ENCODE data around the gene ZMPSTE24. TPM values are rescaled to one million over a fixed set of nuclear protein-coding genes. Genes with fewer than 3 reads are reported as not detected.
A peak's percentile ranks its signal among the peaks of the same experiment; 100 is the strongest.

Gene ZMPSTE24
- total RNA-seq, 2 donors from 2014 or later = 32.7 to 36.8 TPM

GRCh38 chr1:40266786-40267535, 8.9 kb downstream of the ZMPSTE24 start:
- Mint-ChIP-seq H3K4me1 (ENCODE audit: low read depth) (peaks cover 68% of the 10 kb centered on the region), H3K36me3 (ENCODE audit: insufficient read depth in 2 of 2) (peaks cover 12 to 42% of the 10 kb centered on the region in 2 donors), H3K27ac (peak overlapping the region; percentile 82), H3K4me3 (no peak overlapping the region), H3K27me3 (ENCODE audit: low read depth) (no peaks in the 10 kb centered on the region), H3K9me3 (no peaks in the 10 kb centered on the region)
- DNase-seq (no peak), ATAC-seq (replicated peaks in 1 of 2) (no peak)

- peak overlapping the region in 1 of 2 donors; percentile 25 for H3K4me3 Mint-ChIP-seq
These were observed 9.7 kb downstream of the ZMPSTE24 start for GRCh38 chr1:40267767-40268187.

GRCh38 chr1:40268211-40268610, 10.2 kb downstream of the ZMPSTE24 start:
- H3K36me3 Mint-ChIP-seq (ENCODE audit: insufficient read depth in 2 of 2) = peaks cover 12 to 43% of the 10 kb centered on the region in 2 donors

More at GRCh38 chr1:40267767-40268187, 9.7 kb downstream of the ZMPSTE24 start:
- ATAC-seq (replicated peaks in 1 of 2) (no peak), DNase-seq (no peak)
- H3K36me3 Mint-ChIP-seq (ENCODE audit: insufficient read depth in 2 of 2) = peaks cover 10 to 43% of the 10 kb centered on the region in 2 donors
- no peaks in the 10 kb centered on the region for H3K9me3 Mint-ChIP-seq
- peak overlapping the region; percentile 87 for H3K27ac Mint-ChIP-seq
- no peaks in the 10 kb centered on the region for H3K27me3 Mint-ChIP-seq (ENCODE audit: low read depth)
- H3K4me1 Mint-ChIP-seq (ENCODE audit: low read depth) = peaks cover 67% of the 10 kb centered on the region

GRCh38 chr1:40270152-40270834, 12.3 kb downstream of the ZMPSTE24 start:
- DNase-seq (peak; percentile 23 to 37), ATAC-seq (replicated peaks in 1 of 2) (peak; percentile 93 to 95)
- H3K9me3 Mint-ChIP-seq = no peaks in the 10 kb centered on the region
- H3K4me3 Mint-ChIP-seq = peak overlapping the region; percentile 69 to 90
- H3K27ac Mint-ChIP-seq = peak overlapping the region; percentile 100
- peaks cover 15 to 44% of the 10 kb centered on the region in 2 donors for H3K36me3 Mint-ChIP-seq (ENCODE audit: insufficient read depth in 2 of 2)
- H3K27me3 Mint-ChIP-seq (ENCODE audit: low read depth) = no peaks in the 10 kb centered on the region
- H3K4me1 Mint-ChIP-seq (ENCODE audit: low read depth) = peaks cover 45% of the 10 kb centered on the region

More at GRCh38 chr1:40268211-40268610, 10.2 kb downstream of the ZMPSTE24 start:
- no peak for ATAC-seq (replicated peaks in 1 of 2)
- Mint-ChIP-seq H3K4me3 (no peak overlapping the region), H3K9me3 (no peaks in the 10 kb centered on the region), H3K27ac (peak overlapping the region; percentile 87), H3K27me3 (ENCODE audit: low read depth) (no peaks in the 10 kb centered on the region), H3K4me1 (ENCODE audit: low read depth) (peaks cover 66% of the 10 kb centered on the region)
- DNase-seq = no peak

GRCh38 chr1:40272653-40273213, 14.7 kb downstream of the ZMPSTE24 start:
- H3K4me3 Mint-ChIP-seq = peak overlapping the region in 1 of 2 donors; percentile 77

GRCh38 chr1:40273547-40274166, 15.6 kb downstream of the ZMPSTE24 start:
- no peak overlapping the region for H3K4me3 Mint-ChIP-seq
- H3K36me3 Mint-ChIP-seq (ENCODE audit: insufficient read depth in 2 of 2) = peaks cover 16 to 37% of the 10 kb centered on the region in 2 donors
- no peaks in the 10 kb centered on the region for H3K27me3 Mint-ChIP-seq (ENCODE audit: low read depth)
- H3K27ac Mint-ChIP-seq = peak overlapping the region; percentile 43
- H3K9me3 Mint-ChIP-seq = no peaks in the 10 kb centered on the region
- DNase-seq = no peak
- no peak for ATAC-seq (replicated peaks in 1 of 2)
- peaks cover 33% of the 10 kb centered on the region for H3K4me1 Mint-ChIP-seq (ENCODE audit: low read depth)

More at GRCh38 chr1:40272653-40273213, 14.7 kb downstream of the ZMPSTE24 start:
- Mint-ChIP-seq H3K27me3 (ENCODE audit: low read depth) (no peaks in the 10 kb centered on the region), H3K27ac (peak overlapping the region; percentile 98), H3K36me3 (ENCODE audit: insufficient read depth in 2 of 2) (peaks cover 16 to 42% of the 10 kb centered on the region in 2 donors), H3K9me3 (no peaks in the 10 kb centered on the region), H3K4me1 (ENCODE audit: low read depth) (peaks cover 33% of the 10 kb centered on the region)
- ATAC-seq (replicated peaks in 1 of 2) (no peak), DNase-seq (no peak)

- Mint-ChIP-seq H3K4me1 (ENCODE audit: low read depth) (peaks cover 33% of the 10 kb centered on the region), H3K36me3 (ENCODE audit: insufficient read depth in 2 of 2) (peaks cover 16 to 36% of the 10 kb centered on the region in 2 donors), H3K4me3 (no peak overlapping the region), H3K9me3 (no peaks in the 10 kb centered on the region), H3K27me3 (ENCODE audit: low read depth) (no peaks in the 10 kb centered on the region), H3K27ac (peak overlapping the region; percentile 7)
- ATAC-seq (replicated peaks in 1 of 2) (no peak), DNase-seq (no peak)
These were observed 16.3 kb downstream of the ZMPSTE24 start for GRCh38 chr1:40274331-40274730.

GRCh38 chr1:40276122-40276521, 18.1 kb downstream of the ZMPSTE24 start:
- no peak for DNase-seq
- no peak for ATAC-seq (replicated peaks in 1 of 2)
- Mint-ChIP-seq H3K9me3 (no peaks in the 10 kb centered on the region), H3K4me3 (no peak overlapping the region), H3K27ac (no peak overlapping the region), H3K27me3 (ENCODE audit: low read depth) (no peaks in the 10 kb centered on the region), H3K4me1 (ENCODE audit: low read depth) (peaks cover 15% of the 10 kb centered on the region), H3K36me3 (ENCODE audit: insufficient read depth in 2 of 2) (peaks cover 9 to 29% of the 10 kb centered on the region in 2 donors)

GRCh38 chr1:40281853-40282252, 23.8 kb downstream of the ZMPSTE24 start:
- ATAC-seq (replicated peaks in 1 of 2) (no peak), DNase-seq (no peak)
- H3K4me3 Mint-ChIP-seq = no peak overlapping the region
- H3K27ac Mint-ChIP-seq = peak overlapping the region; percentile 52
- peaks cover 6% of the 10 kb centered on the region for H3K4me1 Mint-ChIP-seq (ENCODE audit: low read depth)
- no peaks in the 10 kb centered on the region for H3K9me3 Mint-ChIP-seq
- H3K27me3 Mint-ChIP-seq (ENCODE audit: low read depth) = no peaks in the 10 kb centered on the region
- peaks cover 2 to 16% of the 10 kb centered on the region in 2 donors for H3K36me3 Mint-ChIP-seq (ENCODE audit: insufficient read depth in 2 of 2)

- Mint-ChIP-seq H3K27ac (peak overlapping the region; percentile 91), H3K4me1 (ENCODE audit: low read depth) (peaks cover 9% of the 10 kb centered on the region), H3K36me3 (ENCODE audit: insufficient read depth in 2 of 2) (peaks cover 14 to 31% of the 10 kb centered on the region in 2 donors), H3K27me3 (ENCODE audit: low read depth) (no peaks in the 10 kb centered on the region), H3K9me3 (no peaks in the 10 kb centered on the region), H3K4me3 (no peak overlapping the region)
- DNase-seq (no peak), ATAC-seq (replicated peaks in 1 of 2) (peak; percentile 18 to 52)
These were observed 33.3 kb downstream of the ZMPSTE24 start for GRCh38 chr1:40291293-40291692.

GRCh38 chr1:40299366-40300248, 41.6 kb downstream of the ZMPSTE24 start:
- no peaks in the 10 kb centered on the region for H3K27me3 Mint-ChIP-seq (ENCODE audit: low read depth)
- peaks cover 0 to 3% of the 10 kb centered on the region in 2 donors for H3K36me3 Mint-ChIP-seq (ENCODE audit: insufficient read depth in 2 of 2)
- H3K9me3 Mint-ChIP-seq = no peaks in the 10 kb centered on the region
- H3K4me1 Mint-ChIP-seq (ENCODE audit: low read depth) = no peaks in the 10 kb centered on the region
- no peak for DNase-seq
- no peak overlapping the region for H3K4me3 Mint-ChIP-seq
- peak in 1 of 2 donors; percentile 18 for ATAC-seq (replicated peaks in 1 of 2)
- H3K27ac Mint-ChIP-seq = no peak overlapping the region

GRCh38 chr1:40300249-40300567, 42.2 kb downstream of the ZMPSTE24 start:
- no peak overlapping the region for H3K27ac Mint-ChIP-seq
- no peaks in the 10 kb centered on the region for H3K4me1 Mint-ChIP-seq (ENCODE audit: low read depth)
- H3K36me3 Mint-ChIP-seq (ENCODE audit: insufficient read depth in 2 of 2) = peaks cover 0 to 2% of the 10 kb centered on the region in 2 donors
- DNase-seq = no peak
- no peaks in the 10 kb centered on the region for H3K9me3 Mint-ChIP-seq
- no peak overlapping the region for H3K4me3 Mint-ChIP-seq
- no peak for ATAC-seq (replicated peaks in 1 of 2)
- H3K27me3 Mint-ChIP-seq (ENCODE audit: low read depth) = no peaks in the 10 kb centered on the region

Data from activated T-cell treated with anti-CD3 and anti-CD28 coated beads, Interleukin-2, amount 50 U/mL, for 72 hours (primary cell).